Spleen (tissue), 7 donors: ENCODE measurements around the gene ZMYM2.

Source experiments
- POLR2A ChIP-seq, 3 donors: fragments of 450-650 bp; IDR thresholded peaks; one replicate each; pipeline ENCODE4 v1.5.1; 2017; ENCODE audit warnings: antibody characterized with exemption in 3 of 3, mild to moderate bottlenecking in 1 of 3
- POLR2AphosphoS5 ChIP-seq, 3 donors: sonication (generic); formaldehyde crosslinking; IDR thresholded peaks; one replicate each; pipeline ENCODE4 v1.5.1; 2017; ENCODE audit warnings: antibody characterized with exemption in 3 of 3
- TF ChIP-seq, protein P1 (sequence below), 11 experiments: fragments of 200-600 bp in 7 of 11; fragments of 450-650 bp in 4 of 11; sonication (generic) in 4 of 11; IDR thresholded peaks in 8 of 11; conservative IDR thresholded peaks in 3 of 11; 1 replicate in 7 of 11; 2 replicates in 4 of 11; pipeline versions ENCODE4 v1.4.0 to v1.8.0; 2016 to 2021; ENCODE audit warnings: antibody characterized with exemption in 11 of 11, inconsistent platforms in 4 of 11, mild to moderate bottlenecking in 1 of 11
- donor health status: DM: no; HTN: no; CAD: no; lungs with moderate emphysema.
- donor health status: DM: no; HTN: no; CAD: no.
- donor health status: DM: no; HTN: no; CAD: no.

DNA sequence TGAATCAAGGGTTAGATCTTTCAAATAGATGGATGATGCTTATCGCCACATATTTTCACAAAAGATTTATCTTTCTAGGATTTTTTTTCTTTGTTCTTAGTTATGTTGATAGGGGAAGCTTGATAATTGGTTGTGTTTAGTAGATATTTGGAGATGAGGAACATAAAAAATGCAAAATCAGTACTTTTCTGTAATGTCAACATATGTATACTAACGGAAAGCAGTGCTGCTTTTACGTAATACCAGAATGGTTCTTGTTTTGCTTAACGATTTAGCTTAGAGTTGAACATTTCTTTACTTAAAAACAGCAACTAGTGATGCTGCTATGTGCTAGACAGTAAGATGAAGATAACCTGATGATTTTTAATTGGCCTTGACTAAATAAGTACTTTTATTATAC is 3.0 kb downstream of the ZMYM2 start:
- TF ChIP-seq, protein P1, sequence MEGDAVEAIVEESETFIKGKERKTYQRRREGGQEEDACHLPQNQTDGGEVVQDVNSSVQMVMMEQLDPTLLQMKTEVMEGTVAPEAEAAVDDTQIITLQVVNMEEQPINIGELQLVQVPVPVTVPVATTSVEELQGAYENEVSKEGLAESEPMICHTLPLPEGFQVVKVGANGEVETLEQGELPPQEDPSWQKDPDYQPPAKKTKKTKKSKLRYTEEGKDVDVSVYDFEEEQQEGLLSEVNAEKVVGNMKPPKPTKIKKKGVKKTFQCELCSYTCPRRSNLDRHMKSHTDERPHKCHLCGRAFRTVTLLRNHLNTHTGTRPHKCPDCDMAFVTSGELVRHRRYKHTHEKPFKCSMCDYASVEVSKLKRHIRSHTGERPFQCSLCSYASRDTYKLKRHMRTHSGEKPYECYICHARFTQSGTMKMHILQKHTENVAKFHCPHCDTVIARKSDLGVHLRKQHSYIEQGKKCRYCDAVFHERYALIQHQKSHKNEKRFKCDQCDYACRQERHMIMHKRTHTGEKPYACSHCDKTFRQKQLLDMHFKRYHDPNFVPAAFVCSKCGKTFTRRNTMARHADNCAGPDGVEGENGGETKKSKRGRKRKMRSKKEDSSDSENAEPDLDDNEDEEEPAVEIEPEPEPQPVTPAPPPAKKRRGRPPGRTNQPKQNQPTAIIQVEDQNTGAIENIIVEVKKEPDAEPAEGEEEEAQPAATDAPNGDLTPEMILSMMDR (IDR thresholded peaks at IDR 0.05 in 8 of 11, conservative IDR thresholded peaks at IDR 0.05 in 3 of 11) = no peak
- TF ChIP-seq POLR2AphosphoS5 (IDR thresholded peaks at IDR 0.05) (no peak), POLR2A (IDR thresholded peaks at IDR 0.05) (no peak)
